Progenitor cell of endocrine pancreas (in vitro differentiated cells): Measurements from ENCODE around the gene RIC8B. TPM values are rescaled to one million over a fixed set of nuclear protein-coding genes. Genes with fewer than 3 reads are reported as not detected.

ENCODE experiments used
- DNase-seq: peaks from one replicate; pipeline ENCODE4 v3.0.0; 2021; ENCODE audit warnings: low spot score; ENCODE audit not compliant: unreplicated experiment
- H3K27ac Mint-ChIP-seq: 2 replicates; pipeline ENCODE4 v1.8.0; 2021; ENCODE audit warnings: mild to moderate bottlenecking, moderate library complexity, mixed read lengths
- H3K27me3 Mint-ChIP-seq: 2 replicates; pipeline ENCODE4 v1.8.0; 2021; ENCODE audit warnings: mixed read lengths
- H3K36me3 Mint-ChIP-seq: 2 replicates; pipeline ENCODE4 v1.8.0; 2022; ENCODE audit warnings: mixed read lengths; ENCODE audit not compliant: insufficient read depth
- H3K4me1 Mint-ChIP-seq: 2 replicates; pipeline ENCODE4 v1.8.0; 2021; ENCODE audit warnings: low read depth, mixed read lengths
- H3K4me3 Mint-ChIP-seq: 2 replicates; pipeline ENCODE4 v1.8.0; 2021; ENCODE audit warnings: low read depth, mild to moderate bottlenecking, moderate library complexity, mixed read lengths
- H3K9me3 Mint-ChIP-seq: 2 replicates; pipeline ENCODE4 v1.8.0; 2021; ENCODE audit warnings: low read depth, mixed read lengths
- total RNA-seq: library from RNA; stranded (reverse); gene quantifications from 2 replicates; pipeline ENCODE4 v1.2.1, GENCODE V29; 2021
- TF ChIP-seq, protein P1 (sequence below): fragments of 200-600 bp; sonication (generic); IDR thresholded peaks from one replicate; pipeline ENCODE4 v1.5.0; 2021; ENCODE audit warnings: antibody characterized with exemption, mild to moderate bottlenecking; ENCODE audit not compliant: unreplicated experiment

The RIC8B gene
- total RNA-seq, 1 donor from 2014 or later, result 24.7 TPM

DNA sequence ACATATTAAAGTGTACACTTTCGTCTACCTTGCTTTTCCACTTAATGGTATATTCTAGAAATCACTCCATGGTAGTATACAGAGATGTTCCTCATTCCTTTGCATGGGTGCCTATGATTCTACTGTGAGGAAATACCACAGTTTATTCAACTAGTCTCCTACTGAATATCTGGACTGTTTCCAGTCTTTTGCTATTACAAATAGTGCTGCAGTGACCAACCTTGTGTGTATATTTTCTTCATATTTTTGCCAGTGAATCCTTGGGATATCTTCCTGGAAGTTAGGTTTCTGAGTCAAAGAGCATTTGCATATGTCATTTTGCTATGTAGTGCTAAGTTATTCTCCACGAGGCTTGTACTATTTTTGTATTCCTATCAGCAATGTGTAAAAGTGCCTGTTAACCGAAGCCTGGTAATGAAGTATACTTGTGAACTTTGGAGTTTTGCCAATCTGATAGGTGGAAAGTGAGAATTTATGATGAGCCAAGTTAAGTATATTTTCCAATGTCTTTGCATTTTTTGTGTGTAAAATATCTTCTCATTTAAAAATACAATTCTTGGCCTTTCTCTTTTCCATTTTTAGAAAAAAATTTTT, 149.9 kb downstream of the RIC8B start:
- H3K4me1 Mint-ChIP-seq, result no peaks in the 10 kb centered on the region
- peaks cover 11% of the 10 kb centered on the region for H3K9me3 Mint-ChIP-seq
- DNase-seq, result no peak
- no peaks in the 10 kb centered on the region for H3K36me3 Mint-ChIP-seq
- H3K27me3 Mint-ChIP-seq, result no peaks in the 10 kb centered on the region
- no peak overlapping the region for H3K27ac Mint-ChIP-seq
- H3K4me3 Mint-ChIP-seq, result no peak overlapping the region
- TF ChIP-seq, protein P1, sequence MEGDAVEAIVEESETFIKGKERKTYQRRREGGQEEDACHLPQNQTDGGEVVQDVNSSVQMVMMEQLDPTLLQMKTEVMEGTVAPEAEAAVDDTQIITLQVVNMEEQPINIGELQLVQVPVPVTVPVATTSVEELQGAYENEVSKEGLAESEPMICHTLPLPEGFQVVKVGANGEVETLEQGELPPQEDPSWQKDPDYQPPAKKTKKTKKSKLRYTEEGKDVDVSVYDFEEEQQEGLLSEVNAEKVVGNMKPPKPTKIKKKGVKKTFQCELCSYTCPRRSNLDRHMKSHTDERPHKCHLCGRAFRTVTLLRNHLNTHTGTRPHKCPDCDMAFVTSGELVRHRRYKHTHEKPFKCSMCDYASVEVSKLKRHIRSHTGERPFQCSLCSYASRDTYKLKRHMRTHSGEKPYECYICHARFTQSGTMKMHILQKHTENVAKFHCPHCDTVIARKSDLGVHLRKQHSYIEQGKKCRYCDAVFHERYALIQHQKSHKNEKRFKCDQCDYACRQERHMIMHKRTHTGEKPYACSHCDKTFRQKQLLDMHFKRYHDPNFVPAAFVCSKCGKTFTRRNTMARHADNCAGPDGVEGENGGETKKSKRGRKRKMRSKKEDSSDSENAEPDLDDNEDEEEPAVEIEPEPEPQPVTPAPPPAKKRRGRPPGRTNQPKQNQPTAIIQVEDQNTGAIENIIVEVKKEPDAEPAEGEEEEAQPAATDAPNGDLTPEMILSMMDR, result no peak

DNA sequence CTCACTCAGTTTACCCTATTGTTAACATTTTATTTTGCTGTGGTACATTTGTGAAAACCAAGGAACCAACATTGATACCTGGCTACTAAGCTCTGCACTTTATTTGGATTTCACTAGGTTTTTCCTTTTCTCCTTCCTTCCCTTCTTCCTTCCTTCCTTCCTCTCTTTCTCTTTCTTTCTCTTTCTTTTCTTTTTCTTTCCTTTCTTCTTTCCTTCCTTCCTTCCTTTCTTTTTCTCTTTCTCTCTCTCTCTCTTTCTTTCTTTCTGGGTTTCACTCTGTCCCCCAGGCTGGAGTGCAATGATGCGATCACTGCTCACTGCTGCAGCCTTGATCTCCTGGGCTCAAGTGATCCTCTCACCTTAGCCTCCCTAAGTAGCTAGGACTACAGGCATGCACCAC, 152.2 kb downstream of the RIC8B start:
- Mint-ChIP-seq H3K4me3 (no peak overlapping the region), H3K9me3 (peaks cover 17% of the 10 kb centered on the region), H3K27me3 (peaks cover 9% of the 10 kb centered on the region), H3K36me3 (no peaks in the 10 kb centered on the region), H3K27ac (no peak overlapping the region), H3K4me1 (no peaks in the 10 kb centered on the region)
- TF ChIP-seq, protein P1, result no peak
- DNase-seq, result no peak

DNA sequence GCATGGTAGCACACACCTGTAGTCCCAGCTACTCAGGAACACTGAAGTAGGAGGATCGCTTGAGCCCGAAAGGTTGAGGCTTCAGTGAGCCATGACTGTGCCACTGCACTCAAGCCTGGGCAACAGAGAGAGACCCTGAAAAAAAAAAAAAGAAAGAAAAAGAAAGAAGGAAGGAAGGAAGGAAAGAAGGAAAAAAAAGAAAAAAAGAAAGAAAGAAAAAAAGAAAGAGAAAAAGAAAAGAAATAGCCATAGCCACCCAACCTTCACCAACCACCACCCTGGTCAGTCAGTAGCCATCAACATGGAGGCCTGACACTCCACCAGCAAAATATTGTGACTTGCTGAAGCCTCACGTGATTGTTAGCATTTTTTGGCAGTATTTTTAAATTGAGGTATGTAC, 159.8 kb downstream of the RIC8B start:
- peaks cover 9% of the 10 kb centered on the region for H3K27me3 Mint-ChIP-seq
- DNase-seq, result no peak
- no peak overlapping the region for H3K4me3 Mint-ChIP-seq
- peaks cover 5% of the 10 kb centered on the region for H3K9me3 Mint-ChIP-seq
- H3K4me1 Mint-ChIP-seq, result no peaks in the 10 kb centered on the region
- no peak overlapping the region for H3K27ac Mint-ChIP-seq
- TF ChIP-seq, protein P1, result no peak
- no peaks in the 10 kb centered on the region for H3K36me3 Mint-ChIP-seq

Other genes starting within 250 kb of the RIC8B start
- not detected in 2 replicates for gene RFX4, start 191.7 kb upstream of the RIC8B start, total RNA-seq
- gene TMEM263, start 181.2 kb downstream of the RIC8B start, total RNA-seq, result 37.6 and 39.7 TPM in 2 replicates
- 15.3 and 18.3 TPM in 2 replicates for gene MTERF2, start 212.5 kb downstream of the RIC8B start, total RNA-seq